Raji (cell line): ENCODE data around the gene OXLD1.

Source experiments
- POLR2A ChIP-seq: IDR thresholded peaks from 2 replicates; pipeline ENCODE4 v1.6.1; 2011; ENCODE audit warnings: low read depth, low read length, control low read depth; ENCODE audit not compliant: insufficient read depth

The OXLD1 gene

GRCh38 chr17:81680150-81680549 is 13.7 kb upstream of the OXLD1 start:
- TF ChIP-seq POLR2A: no peak

GRCh38 chr17:81676906-81677305 is 10.5 kb upstream of the OXLD1 start:
- no peak for TF ChIP-seq POLR2A

DNA sequence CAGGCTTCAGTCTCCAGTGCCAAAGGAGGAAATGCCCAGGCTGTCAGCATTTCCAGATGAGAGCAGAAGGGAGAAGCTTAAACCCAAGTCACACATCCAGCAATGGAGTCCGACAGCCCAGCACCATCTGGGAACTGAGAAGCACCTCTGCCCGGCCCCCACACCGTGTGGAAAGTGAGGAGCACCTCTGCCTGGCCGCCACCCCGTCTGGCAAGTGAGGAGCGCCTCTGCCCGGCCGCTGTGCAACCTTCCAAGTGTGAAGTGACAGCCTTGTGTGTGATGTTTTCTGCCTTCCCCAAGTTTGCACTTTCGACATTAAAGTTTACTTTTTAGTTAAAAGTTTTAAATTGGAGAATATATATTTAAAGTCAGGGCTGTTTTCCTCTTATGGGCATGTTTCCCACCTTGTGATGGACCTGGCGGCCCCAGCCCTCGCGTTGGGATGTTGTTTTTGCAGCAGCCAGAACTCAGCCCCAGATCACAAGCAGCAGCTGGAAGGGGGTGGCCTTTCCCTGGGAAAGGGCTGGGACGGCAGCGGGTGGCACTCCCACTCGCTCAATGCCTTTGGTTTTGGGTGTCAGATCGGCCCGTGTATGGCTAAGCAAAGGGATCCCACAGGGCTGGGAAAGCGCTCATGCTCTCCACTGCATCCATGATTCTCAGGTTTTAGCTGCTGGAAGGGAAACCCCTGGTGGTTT is 7.3 kb upstream of the OXLD1 start:
- TF ChIP-seq POLR2A: no peak

DNA sequence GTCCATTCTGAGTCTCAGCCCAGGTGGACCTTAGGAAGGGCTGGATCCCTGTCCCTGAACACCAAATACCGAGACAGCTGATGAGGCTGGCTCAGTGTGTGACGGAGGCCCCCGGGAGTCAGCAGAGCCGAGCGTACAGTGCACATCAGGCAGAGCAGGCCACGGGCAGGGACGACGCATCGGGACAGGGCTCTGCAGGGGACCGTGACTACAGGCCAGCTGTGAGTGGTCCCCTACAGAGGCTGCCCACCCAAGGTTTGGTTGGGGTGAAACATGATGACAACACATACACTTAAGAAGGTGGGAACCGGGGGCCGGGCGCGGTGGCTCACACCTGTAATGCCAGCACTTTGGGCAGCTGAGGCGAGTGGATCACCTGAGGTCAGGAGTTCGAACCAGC is 6.5 kb upstream of the OXLD1 start:
- no peak for TF ChIP-seq POLR2A

- TF ChIP-seq POLR2A: no peak
These were observed 6.1 kb upstream of the OXLD1 start for GRCh38 chr17:81672504-81672903.

GRCh38 chr17:81667754-81668153 is 1.3 kb upstream of the OXLD1 start:
- TF ChIP-seq POLR2A: no peak

DNA sequence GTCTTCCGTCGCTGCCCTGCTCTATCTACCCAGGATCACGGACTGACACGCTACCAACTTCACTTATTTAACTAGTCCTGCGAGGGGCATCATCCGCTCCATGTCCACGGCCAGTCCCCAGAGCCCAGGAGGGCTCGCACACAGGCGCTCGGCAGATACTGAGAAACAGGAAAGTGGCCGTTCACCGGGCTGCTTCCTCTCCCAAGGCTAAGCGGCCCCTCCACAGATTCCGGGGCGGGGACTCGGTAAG is 388 bp downstream of the OXLD1 start:
- no peak for TF ChIP-seq POLR2A

DNA sequence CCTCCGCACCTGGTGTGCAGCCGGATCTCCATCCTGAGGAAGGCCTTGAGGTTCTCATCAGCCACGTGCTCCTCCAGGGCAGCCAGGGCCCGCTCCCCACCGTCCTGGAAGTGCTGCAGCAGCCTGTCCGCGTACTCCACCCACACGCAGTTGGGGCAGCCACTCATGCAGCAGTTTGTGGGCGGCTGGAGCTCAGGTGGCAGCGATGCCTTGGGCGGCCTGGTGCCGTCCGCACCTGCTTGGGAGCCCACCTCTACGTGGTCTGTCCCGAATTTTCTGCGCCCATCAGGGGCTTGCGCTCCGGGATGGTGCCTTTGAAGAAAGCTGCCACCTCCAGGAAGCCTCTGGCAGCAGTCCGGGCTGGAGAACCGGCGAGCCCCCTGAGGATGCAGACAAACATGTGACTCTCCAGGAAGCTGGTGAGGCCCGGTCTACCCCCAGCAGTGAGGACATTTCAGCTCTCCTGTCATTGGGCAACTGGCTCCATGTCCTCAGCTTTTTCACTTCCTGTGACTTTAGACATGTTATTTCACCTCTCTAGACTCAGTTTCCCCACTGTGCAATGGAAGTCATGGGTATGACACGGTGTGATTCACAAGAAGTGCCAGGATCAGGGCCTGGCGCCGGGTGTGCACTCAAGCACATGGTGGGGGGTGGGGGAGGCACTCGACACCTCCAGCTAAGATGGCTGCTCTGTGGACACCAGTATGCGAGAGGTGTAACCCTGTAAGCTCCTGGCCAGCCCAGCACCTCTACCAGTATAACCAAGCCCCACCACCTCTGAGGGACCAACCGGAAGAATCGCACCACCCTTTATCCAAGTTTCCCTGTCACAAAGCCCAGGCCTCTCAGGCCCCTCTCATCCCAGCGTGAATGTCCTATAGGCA is 957 bp downstream of the OXLD1 start:
- no peak for TF ChIP-seq POLR2A

- TF ChIP-seq POLR2A: no peak; the same call in 1 of the 2 replicates
These were observed 2.3 kb downstream of the OXLD1 start for GRCh38 chr17:81664051-81664470.

DNA sequence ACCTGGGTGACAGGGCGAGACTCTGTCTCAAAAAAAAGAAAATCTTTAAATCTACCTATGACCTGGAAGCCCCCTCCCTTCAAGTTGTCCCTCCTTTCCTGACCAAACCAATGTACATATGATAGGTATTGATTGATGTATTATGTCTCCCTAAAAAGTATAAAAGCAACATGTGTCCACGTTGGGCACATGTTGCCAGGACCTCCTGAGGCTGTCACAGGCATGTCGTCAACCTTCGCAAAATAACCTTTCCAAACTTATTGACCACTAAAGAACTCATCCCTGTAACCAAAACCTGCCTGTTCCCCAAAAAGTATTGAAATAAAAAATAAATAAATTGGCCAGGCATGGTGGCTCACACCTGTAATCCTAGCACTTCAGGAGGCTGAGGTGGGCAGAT is 4.4 kb downstream of the OXLD1 start:
- no peak for TF ChIP-seq POLR2A

GRCh38 chr17:81660441-81660840 is 6.0 kb downstream of the OXLD1 start:
- no peak for TF ChIP-seq POLR2A

- no peak for TF ChIP-seq POLR2A
These were observed 7.4 kb downstream of the OXLD1 start for GRCh38 chr17:81659038-81659437.

DNA sequence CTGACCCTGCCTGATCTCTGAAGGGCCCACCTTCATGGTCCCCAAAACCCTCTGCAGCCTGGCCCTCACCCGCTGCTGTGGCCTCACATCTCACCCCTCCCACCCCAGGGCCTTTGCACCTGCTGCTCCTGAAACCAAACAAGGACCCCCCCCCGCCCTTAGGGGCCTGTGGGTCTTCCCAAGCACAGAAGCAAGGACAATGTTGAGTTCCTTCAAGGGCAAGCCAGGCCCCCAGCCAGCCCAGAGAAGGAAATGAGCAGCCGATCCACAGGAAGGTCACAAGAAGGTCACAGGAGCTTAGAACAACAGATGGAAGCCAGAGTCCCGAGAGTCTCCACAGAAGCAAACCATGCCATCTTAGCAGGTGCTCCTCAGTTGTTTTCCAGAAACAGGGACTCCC is 9.6 kb downstream of the OXLD1 start:
- no peak for TF ChIP-seq POLR2A

GRCh38 chr17:81656118-81656743 is 10.2 kb downstream of the OXLD1 start, which contains the start of gene PDE6G:
Gene PDE6G (minus strand): TSS chr17:81656542. CDS start chr17:81653305, 3,237 bp downstream.
- no peak for TF ChIP-seq POLR2A

- no peak for TF ChIP-seq POLR2A
These were observed 10.9 kb downstream of the OXLD1 start for GRCh38 chr17:81655378-81656117.
